Stimulated activated CD4-positive, alpha-beta T cell treated with anti-CD3 and anti-CD28 coated beads, Interleukin-15, amount 100 ng/mL, for 24 hours (primary cell): ENCODE measurements around the gene PAX7.
"Not testable (repeated sequence)": the region's sequence is repeated elsewhere in the genome, so short reads cannot be mapped to it uniquely, and the experiment has no call there.

Experiments
- DNase-seq: peaks from one replicate; pipeline ENCODE4 v3.0.0-alpha.2; 2020

Gene PAX7

DNA sequence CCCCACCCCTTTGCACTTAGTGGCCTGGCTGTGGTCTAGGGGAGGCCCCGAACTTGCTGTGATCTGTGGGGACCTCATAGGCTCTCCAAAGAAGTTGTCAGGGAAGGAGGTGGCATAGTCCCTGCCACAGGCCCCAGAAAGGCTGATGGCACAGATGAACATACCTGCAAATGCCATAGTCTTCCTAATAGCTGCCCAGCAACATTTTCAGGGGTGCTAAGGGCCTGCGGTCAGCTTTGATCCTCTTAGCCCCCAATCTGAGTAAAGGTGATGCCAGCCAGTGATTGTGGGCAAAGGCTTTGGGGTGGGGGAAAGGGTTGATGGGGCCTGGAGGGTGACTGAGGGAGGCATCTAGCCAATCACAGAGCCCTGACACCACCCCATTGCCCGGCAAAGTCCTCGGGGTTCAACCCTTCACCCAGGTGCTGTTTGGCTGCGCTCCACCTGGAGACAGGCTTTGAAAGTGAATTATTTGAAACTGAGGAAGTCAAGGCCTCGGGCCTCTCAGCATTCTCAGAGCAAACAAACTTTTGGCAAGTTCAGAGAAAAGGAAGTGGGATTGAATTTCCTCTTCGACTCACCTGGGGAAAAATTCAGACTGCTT is 35.8 kb downstream of the PAX7 start:
- DNase-seq = no peak

- no peak for DNase-seq
Observed at GRCh38 chr1:18667333-18667732, 36.7 kb downstream of the PAX7 start.

DNA sequence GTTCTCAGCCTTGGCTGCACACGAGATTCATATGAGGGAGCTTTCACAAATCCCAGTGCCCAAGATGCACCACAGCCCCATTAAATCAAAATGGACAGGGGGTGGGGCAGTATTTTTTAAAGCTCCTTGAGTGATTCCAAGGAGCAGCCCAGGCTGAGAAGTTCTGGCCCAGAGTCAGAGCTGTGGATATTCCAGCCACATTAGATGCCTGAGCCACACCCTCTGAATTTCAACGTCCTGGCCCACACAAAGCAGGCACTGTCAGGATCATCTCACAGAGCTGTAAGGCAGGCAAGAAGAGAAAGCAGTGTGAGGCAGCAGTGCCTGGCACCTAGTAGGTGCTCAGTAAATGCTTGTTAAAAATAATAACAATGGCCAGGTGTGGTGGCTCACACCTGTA is 37.4 kb downstream of the PAX7 start:
- no peak for DNase-seq

DNA sequence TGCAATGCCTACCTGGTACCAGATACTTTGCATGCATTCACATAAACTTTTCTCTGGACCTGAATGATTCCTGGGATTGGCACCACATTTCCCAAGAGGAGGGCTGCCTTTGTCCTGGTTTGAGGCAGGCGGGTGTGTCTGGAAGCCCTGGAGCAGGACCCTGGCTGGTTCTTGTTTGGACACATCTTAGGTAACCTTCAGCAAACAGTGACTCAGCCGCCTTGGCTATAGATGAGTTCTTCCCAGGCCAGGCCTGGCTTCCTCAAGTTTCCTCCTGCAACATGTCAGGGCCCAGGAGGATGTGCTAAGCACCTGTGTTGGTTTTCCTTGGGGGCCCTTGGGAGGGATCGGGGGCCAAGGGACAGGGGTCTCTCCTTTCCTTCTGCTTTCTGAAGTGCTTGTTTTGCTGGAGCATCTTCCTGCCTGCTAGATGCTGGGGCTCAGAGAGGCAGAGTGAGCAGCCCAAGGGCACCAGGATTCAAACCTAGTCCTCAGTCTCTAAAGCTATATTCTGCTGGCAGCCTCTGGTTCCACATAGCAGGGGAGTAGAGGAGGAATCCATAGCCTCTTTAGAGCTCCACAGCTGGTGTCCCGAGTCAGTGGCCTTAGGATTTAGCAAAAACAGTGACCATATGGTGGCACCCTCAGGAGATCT is 38.2 kb downstream of the PAX7 start:
- no peak for DNase-seq

DNA sequence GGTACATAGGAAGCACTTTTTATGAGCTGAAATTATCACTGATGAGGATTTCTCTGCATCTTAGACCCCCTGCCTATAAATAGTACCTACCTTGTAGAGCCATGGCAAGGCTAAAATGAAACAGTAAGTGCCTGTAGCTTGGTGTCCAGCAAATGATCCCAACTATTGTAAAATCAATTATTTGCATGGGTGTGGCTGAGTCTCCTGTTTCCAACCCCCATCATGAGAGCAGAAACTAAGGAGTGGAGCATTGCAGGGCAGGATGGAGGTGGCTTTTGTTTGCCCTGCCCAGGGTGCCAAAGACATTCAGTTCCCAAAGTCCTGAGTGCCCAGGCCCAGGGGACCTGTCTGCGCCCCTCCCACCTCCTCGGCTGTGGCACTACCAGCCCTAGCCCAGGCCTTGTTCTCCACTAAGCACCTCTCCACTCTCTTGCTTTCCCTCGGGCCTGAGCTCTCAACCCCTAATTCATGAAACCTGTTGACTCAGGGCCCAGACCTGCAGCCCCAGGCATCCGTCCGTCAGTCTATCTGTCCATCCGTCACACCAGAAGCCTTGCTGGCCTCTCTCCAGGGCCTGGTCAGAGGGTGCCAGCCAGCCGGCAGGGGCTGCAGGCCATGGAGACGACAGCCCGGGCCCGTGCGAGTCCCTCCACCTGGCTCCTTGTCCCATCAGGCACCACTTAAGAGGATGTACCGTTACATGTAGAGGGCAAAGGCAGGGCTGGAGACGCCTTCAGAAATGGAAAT is 39.6 kb downstream of the PAX7 start:
- no peak for DNase-seq

- DNase-seq = no peak
Observed at GRCh38 chr1:18670868-18671225, 40.2 kb downstream of the PAX7 start.

- no peak for DNase-seq
Observed at GRCh38 chr1:18673976-18674375, 43.3 kb downstream of the PAX7 start.

- no peak for DNase-seq
Observed at GRCh38 chr1:18676332-18676781, 45.7 kb downstream of the PAX7 start.

GRCh38 chr1:18681423-18681835 is 50.8 kb downstream of the PAX7 start:
- peak; percentile 10 for DNase-seq

DNA sequence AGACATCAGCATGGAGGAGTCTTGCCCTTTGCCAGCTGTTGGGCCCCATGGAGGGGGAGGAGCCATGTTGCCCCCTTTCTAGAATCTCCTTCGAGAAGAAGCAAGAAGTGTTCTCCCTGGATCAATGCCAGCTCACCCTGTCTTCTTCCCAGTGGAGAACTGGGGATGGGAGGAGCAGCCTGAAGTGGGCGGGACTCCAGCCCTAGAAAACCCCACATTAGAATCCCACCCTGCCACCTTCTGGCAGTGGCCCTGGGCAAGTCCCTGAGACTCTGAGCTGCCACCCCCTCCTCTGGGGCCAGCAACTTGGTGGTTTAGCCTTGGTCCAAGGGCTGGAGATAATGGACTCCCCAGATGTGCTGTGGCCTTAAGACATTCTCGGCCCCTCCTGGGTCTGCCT is 51.7 kb downstream of the PAX7 start:
- no peak for DNase-seq

- DNase-seq = no peak
Observed at GRCh38 chr1:18684303-18684702, 53.7 kb downstream of the PAX7 start.

DNA sequence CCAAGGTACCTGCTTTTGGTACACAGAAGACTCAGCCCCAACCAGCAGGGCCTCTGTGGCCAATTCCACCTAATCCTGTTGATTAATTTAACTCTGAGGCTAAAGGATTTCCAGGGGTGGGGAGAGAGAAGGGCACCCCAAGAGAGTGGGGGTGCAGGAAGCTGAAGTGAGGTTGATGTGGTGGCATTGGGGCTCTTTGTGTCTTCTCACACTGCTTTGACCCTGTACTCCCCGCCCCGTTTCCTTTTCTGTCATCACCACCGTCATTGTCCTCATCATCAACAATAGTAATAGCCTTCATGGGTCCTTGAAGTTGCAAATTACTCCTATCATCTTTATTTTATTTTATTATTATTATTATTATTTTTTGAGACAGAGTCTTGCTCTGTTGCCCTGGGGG is 55.9 kb downstream of the PAX7 start:
- DNase-seq = no peak

DNA sequence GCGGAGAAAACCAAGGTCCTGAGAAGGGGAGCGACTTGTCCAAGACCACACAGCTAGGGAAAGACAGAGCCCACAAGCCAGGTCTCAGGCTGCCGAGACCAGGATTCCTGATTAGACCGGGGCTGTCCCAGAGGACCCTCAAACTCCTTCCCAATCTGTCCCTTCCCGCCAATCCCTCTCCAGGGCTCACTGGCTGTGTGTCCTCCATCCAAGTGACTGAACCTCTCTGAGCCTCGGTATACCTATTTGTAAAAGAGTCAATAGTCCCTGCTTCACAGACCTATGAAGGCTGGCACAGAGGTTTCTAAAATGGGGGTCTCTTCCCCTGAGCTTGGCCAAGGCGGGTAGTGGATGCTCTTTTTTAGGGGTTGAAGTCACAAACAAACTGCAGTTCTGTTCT is 56.6 kb downstream of the PAX7 start:
- DNase-seq = no peak

- no peak for DNase-seq
Observed at GRCh38 chr1:18691648-18692047, 61.0 kb downstream of the PAX7 start.

- no peak for DNase-seq
Observed at GRCh38 chr1:18693256-18694098, 62.8 kb downstream of the PAX7 start.

- not testable (repeated sequence) for DNase-seq
Observed at GRCh38 chr1:18694289-18694688, 63.6 kb downstream of the PAX7 start.

- DNase-seq = no peak
Observed at GRCh38 chr1:18697541-18697940, 66.9 kb downstream of the PAX7 start.

GRCh38 chr1:18700530-18700929 is 69.9 kb downstream of the PAX7 start:
- no peak for DNase-seq

DNA sequence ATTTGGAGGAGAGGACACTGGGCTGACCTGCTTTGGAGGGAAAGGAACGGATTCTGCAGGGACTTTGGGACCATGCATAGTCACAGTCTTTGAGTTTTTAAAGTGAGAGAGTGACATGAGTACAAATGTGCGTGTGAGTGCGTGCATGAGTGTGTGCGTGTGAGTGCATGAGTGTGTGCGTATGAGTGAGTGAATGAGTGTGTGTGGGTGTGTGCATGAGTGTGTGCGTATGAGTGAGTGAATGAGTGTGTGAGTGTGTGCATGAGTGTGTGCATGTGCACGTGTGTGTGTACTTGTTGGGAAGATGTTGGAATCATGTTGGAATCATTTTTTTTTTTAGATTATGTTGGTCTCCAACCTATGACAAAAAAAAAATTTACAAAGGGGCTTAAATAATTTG is 70.5 kb downstream of the PAX7 start:
- DNase-seq = no peak

- no peak for DNase-seq
Observed at GRCh38 chr1:18703041-18703621, 72.5 kb downstream of the PAX7 start.

DNA sequence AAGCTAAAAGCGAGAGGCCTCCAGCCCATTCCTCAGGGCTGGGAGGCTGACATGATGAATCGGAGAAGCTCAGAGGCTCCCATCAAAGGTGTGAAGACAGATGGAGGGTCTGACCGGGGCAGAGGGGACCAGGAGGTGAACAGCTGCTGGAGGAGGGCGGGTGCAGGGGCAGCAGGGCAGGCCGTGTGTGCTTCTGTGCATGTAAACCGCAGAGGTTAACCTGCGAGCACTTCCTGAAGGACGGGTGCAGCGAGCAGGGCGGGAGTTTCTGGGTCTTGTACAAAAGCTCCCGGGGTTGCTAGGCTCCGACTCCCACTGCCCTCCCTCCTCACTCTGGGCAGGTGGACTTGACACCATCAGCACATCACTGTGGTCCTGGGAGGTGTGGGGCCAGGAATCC is 75.2 kb downstream of the PAX7 start:
- DNase-seq = no peak

GRCh38 chr1:18707696-18708257 is 77.1 kb downstream of the PAX7 start:
- DNase-seq = no peak

DNA sequence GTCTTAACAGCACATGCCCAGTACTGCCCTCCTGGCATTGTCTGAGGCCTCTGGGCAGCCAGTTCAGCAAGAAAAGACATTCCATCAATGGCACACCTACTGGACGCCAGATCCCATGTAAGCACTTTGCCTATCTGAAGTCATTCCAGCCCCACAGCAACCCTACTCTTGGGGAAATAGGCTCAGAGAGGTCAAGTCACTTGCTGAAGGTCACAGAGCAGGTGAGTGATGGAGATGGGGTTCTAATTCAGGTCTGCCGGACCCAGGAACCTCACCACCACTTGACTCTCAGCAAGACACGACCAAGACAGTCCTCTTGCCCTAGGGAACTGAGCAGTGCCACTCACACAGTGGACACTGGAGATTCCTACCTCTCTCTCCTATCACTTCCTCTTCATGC is 79.4 kb downstream of the PAX7 start:
- DNase-seq = no peak
